Measurements from ENCODE around the gene PTPRN2. TPM values are rescaled to one million over a fixed set of nuclear protein-coding genes. Genes with fewer than 3 reads are reported as not detected.
"Not testable (repeated sequence)": the region's sequence is repeated elsewhere in the genome, so short reads cannot be mapped to it uniquely, and the experiment has no call there.

Gene PTPRN2
- total RNA-seq, 1 experiment from 2014 or later = 1.1 TPM

GRCh38 chr7:157846746-157847145 lies 740.9 kb downstream of the PTPRN2 start:
- H3K9me3 ChIP-seq (ENCODE audit: control insufficient read depth, insufficient read depth, low read depth, low read length); intact Hi-C loops (cut with micrococcal nuclease; ENCODE audit: unreplicated experiment); H3K4me3 ChIP-seq (ENCODE audit: low read depth in 2 of 2, low read length in 2 of 2); H3K27ac ChIP-seq (ENCODE audit: low read length); H3K36me3 ChIP-seq (ENCODE audit: control insufficient read depth, insufficient read depth, low read length); DNase-seq (ENCODE audit: low read depth, low spot score); CTCF ChIA-PET; POLR2A ChIA-PET; BruUV-seq (replicated peaks); in situ Hi-C loops (cut with HindIII; ENCODE audit: low pct_unique_long_range_greater_than_20kb, low sequenced_read_pairs); ATAC-seq; H3K4me1 ChIP-seq (ENCODE audit: control insufficient read depth, insufficient read depth, low read length): not testable (repeated sequence)
- H3K27me3 ChIP-seq (ENCODE audit: control insufficient read depth, insufficient read depth, low read length) = peaks cover 34% of the 10 kb centered on the region

GRCh38 chr7:157846271-157846670 lies 741.4 kb downstream of the PTPRN2 start:
- ATAC-seq (no peak), DNase-seq (ENCODE audit: low read depth, low spot score) (no peak)
- TF ChIP-seq POLR2AphosphoS5 (IDR thresholded peaks at IDR 0.05; ENCODE audit: low read depth, low read length) (no peak), SIN3A (IDR thresholded peaks at IDR 0.05; ENCODE audit: borderline replicate concordance, insufficient read depth, low read depth, low read length) (no peak), CTCF (IDR thresholded peaks at IDR 0.05) (no peak), REST (IDR thresholded peaks at IDR 0.05; ENCODE audit: insufficient read depth in 1 of 2, low read depth in 2 of 2, low read length in 1 of 2) (no peak), TCF7L2 (IDR thresholded peaks at IDR 0.05; ENCODE audit: low read depth, low read length) (no peak)
- H3K27ac ChIP-seq (ENCODE audit: low read length) = no peak overlapping the region
- intact Hi-C loops (cut with micrococcal nuclease; ENCODE audit: unreplicated experiment) (no loop called here), in situ Hi-C loops (cut with HindIII; ENCODE audit: low pct_unique_long_range_greater_than_20kb, low sequenced_read_pairs) (no loop called here)
- no peaks in the 10 kb centered on the region for H3K9me3 ChIP-seq (ENCODE audit: control insufficient read depth, insufficient read depth, low read depth, low read length)
- no peaks in the 10 kb centered on the region; the same call in none of the 2 replicates for H3K4me1 ChIP-seq (ENCODE audit: control insufficient read depth, insufficient read depth, low read length)
- peaks cover 33% of the 10 kb centered on the region for H3K27me3 ChIP-seq (ENCODE audit: control insufficient read depth, insufficient read depth, low read length)
- no TSS peak for BruUV-seq (replicated peaks)
- H3K36me3 ChIP-seq (ENCODE audit: control insufficient read depth, insufficient read depth, low read length) = no peaks in the 10 kb centered on the region
- no peak overlapping the region for H3K4me3 ChIP-seq (ENCODE audit: low read depth in 2 of 2, low read length in 2 of 2)
- ChIA-PET POLR2A (no interaction called here), CTCF (no interaction called here)

- BruUV-seq (replicated peaks) = no TSS peak
- no peak for TF ChIP-seq POLR2AphosphoS5 (IDR thresholded peaks at IDR 0.05; ENCODE audit: low read depth, low read length)
- no peak for TF ChIP-seq TCF7L2 (IDR thresholded peaks at IDR 0.05; ENCODE audit: low read depth, low read length)
- TF ChIP-seq SIN3A (IDR thresholded peaks at IDR 0.05; ENCODE audit: borderline replicate concordance, insufficient read depth, low read depth, low read length) = no peak
- no peak for TF ChIP-seq CTCF (IDR thresholded peaks at IDR 0.05)
- no peak for TF ChIP-seq REST (IDR thresholded peaks at IDR 0.05; ENCODE audit: insufficient read depth in 1 of 2, low read depth in 2 of 2, low read length in 1 of 2)
- POLR2A ChIA-PET = no interaction called here
- no peaks in the 10 kb centered on the region for H3K9me3 ChIP-seq (ENCODE audit: control insufficient read depth, insufficient read depth, low read depth, low read length)
- H3K27ac ChIP-seq (ENCODE audit: low read length) = no peak overlapping the region
- in situ Hi-C loops (cut with HindIII; ENCODE audit: low pct_unique_long_range_greater_than_20kb, low sequenced_read_pairs) = no loop called here
- DNase-seq (ENCODE audit: low read depth, low spot score) (peak; percentile 7), ATAC-seq (no peak)
- H3K4me1 ChIP-seq (ENCODE audit: control insufficient read depth, insufficient read depth, low read length) = no peaks in the 10 kb centered on the region; the same call in 1 of the 2 replicates
- peaks cover 25% of the 10 kb centered on the region for H3K27me3 ChIP-seq (ENCODE audit: control insufficient read depth, insufficient read depth, low read length)
- CTCF ChIA-PET = no interaction called here
- no peaks in the 10 kb centered on the region for H3K36me3 ChIP-seq (ENCODE audit: control insufficient read depth, insufficient read depth, low read length)
- H3K4me3 ChIP-seq (ENCODE audit: low read depth in 2 of 2, low read length in 2 of 2) = no peak overlapping the region
- intact Hi-C loops (cut with micrococcal nuclease; ENCODE audit: unreplicated experiment) = no loop called here
These were observed 742.3 kb downstream of the PTPRN2 start for GRCh38 chr7:157845203-157845835.
